Colonic mucosa (tissue), 4 donors: Measurements from ENCODE around the gene RAMP3. TPM values are rescaled to one million over a fixed set of nuclear protein-coding genes. Genes with fewer than 3 reads are reported as not detected.

Experiments
- DNase-seq: peaks from one replicate; pipeline ENCODE4 v3.0.0-alpha.2; 2020
- H3K27ac ChIP-seq: fragments of 200-600 bp; one replicate; pipeline ENCODE4 v1.8.0; 2021
- H3K27me3 ChIP-seq: fragments of 200-600 bp; one replicate; pipeline ENCODE4 v1.8.0; 2021
- H3K36me3 ChIP-seq: fragments of 200-600 bp; one replicate; pipeline ENCODE4 v1.8.0; 2021
- H3K4me1 ChIP-seq: fragments of 200-600 bp; one replicate; pipeline ENCODE4 v1.8.0; 2021; ENCODE audit warnings: mild to moderate bottlenecking
- H3K4me3 ChIP-seq: fragments of 200-600 bp; one replicate; pipeline ENCODE4 v1.8.0; 2021
- H3K9ac ChIP-seq, 2 donors: one replicate each; pipeline ENCODE4 v1.7.0; 2013; ENCODE audit warnings: control low read depth in 2 of 2, low read depth in 2 of 2, low read length in 2 of 2
- H3K9me3 ChIP-seq: fragments of 200-600 bp; one replicate; pipeline ENCODE4 v1.8.0; 2021
- intact Hi-C: fragments of 100-400 bp; cut with DNase I; formaldehyde crosslinking; loops from one replicate; pipeline ENCODE4 v1.14.1; 2022
- total RNA-seq, 2 donors: library from RNA; stranded (reverse); fragmentation: NEBNext Ultra II Directional in 1 of 2; extraction: Animal tissue kit (Norgen Biotek cat#: 25700) in 1 of 2; gene quantifications; one replicate each; pipeline ENCODE4 v1.2.1, GENCODE V29; 2021
- TF ChIP-seq, protein P1 (sequence below): fragments of 200-600 bp; IDR thresholded peaks from one replicate; pipeline ENCODE4 v1.8.0; 2022; ENCODE audit warnings: antibody characterized with exemption, mild to moderate bottlenecking
- donor health status: healthy.
- donor health status: DM: no; HTN: no; CAD: no.
- donor health status: DM: no; HTN: no; CAD: no.

The RAMP3 gene
- total RNA-seq, 2 donors from 2014 or later = 7.2 to 8.5 TPM

DNA sequence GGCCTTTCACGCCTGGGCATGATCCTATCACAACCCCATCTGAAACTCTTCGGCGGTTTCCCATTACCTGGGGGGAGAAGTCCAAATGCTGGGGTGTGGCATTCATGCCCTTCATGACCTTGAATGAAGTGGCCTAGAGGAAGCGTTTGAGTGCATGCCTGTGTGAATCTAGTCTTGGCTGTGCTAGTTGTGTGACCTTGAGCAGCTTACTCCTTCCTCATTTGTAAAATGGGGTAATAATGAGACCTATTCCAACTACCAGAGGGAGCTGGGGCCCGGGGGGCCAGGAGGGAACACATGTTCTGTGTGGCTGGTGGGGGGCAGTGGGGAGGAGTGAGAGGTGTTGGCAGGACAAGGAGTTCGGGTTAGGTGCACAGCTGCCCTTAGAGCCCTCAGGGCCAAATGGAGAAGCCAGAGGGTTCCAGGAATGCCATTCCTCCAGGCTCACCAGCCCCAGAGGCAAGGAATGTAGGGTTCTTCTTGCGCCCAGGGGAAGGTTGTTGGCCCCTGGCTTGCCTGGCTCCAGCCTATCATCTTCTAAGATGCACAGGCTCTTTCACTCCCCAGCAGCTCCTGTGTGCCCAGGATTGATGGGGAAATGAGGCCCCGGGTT lies 24.8 kb upstream of the RAMP3 start:
- Histone ChIP-seq H3K4me3 (no peak overlapping the region), H3K9me3 (no peaks in the 10 kb centered on the region), H3K36me3 (no peaks in the 10 kb centered on the region), H3K4me1 (no peaks in the 10 kb centered on the region), H3K27me3 (no peaks in the 10 kb centered on the region), H3K9ac (no peak overlapping the region), H3K27ac (no peak overlapping the region)
- TF ChIP-seq, protein P1, sequence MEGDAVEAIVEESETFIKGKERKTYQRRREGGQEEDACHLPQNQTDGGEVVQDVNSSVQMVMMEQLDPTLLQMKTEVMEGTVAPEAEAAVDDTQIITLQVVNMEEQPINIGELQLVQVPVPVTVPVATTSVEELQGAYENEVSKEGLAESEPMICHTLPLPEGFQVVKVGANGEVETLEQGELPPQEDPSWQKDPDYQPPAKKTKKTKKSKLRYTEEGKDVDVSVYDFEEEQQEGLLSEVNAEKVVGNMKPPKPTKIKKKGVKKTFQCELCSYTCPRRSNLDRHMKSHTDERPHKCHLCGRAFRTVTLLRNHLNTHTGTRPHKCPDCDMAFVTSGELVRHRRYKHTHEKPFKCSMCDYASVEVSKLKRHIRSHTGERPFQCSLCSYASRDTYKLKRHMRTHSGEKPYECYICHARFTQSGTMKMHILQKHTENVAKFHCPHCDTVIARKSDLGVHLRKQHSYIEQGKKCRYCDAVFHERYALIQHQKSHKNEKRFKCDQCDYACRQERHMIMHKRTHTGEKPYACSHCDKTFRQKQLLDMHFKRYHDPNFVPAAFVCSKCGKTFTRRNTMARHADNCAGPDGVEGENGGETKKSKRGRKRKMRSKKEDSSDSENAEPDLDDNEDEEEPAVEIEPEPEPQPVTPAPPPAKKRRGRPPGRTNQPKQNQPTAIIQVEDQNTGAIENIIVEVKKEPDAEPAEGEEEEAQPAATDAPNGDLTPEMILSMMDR = no peak
- intact Hi-C loops = loop anchor here (10.0 kb wide), 2 partner anchors 278 to 538 kb away; no protein-coding TSS in a partner anchor
- no peak for DNase-seq

DNA sequence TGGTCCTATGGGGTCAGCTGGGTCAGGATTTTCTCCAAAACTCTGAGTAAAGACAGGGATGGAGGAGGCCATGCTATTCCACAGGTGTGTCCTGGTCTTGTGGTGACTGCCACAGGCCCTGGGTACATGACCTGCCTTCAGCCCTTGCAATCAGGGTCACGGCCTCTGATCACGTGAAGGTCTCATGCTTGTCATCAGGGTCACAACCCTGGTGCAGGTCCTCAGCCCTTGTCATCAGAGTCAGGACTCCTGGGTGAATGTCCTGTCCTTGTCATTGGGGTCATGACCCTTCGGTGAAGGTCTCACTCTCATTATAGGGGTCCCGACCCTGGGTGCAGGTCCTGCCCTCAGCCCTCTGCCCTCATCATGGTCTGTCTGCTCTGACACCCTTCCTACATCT lies 24.2 kb upstream of the RAMP3 start:
- Histone ChIP-seq H3K4me1 (no peaks in the 10 kb centered on the region), H3K27ac (no peak overlapping the region), H3K4me3 (no peak overlapping the region), H3K36me3 (no peaks in the 10 kb centered on the region), H3K27me3 (no peaks in the 10 kb centered on the region), H3K9me3 (no peaks in the 10 kb centered on the region), H3K9ac (no peak overlapping the region)
- DNase-seq = no peak
- intact Hi-C loops = loop anchor here (10.0 kb wide), 2 partner anchors 279 to 539 kb away; no protein-coding TSS in a partner anchor
- TF ChIP-seq, protein P1 = no peak

DNA sequence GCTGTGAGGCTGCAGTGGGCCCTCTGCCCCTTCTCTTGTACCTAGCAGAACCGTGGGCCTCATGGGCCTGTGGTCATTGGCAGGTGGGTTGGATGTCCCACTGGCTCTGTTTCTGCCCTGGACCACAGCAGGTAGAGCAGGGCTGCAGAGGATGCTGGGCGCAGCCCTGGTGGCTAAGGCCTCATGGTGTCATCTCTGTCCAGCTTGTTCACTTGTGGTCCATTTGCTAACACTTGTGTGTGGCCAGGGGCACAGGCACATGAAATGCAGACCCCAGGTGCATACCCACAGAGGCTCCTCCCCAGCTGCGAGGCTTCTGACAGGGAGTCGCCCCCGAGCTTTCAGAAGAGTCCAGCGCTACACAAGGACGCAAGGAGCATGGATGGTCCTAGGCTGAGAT lies 23.7 kb upstream of the RAMP3 start:
- Histone ChIP-seq H3K4me3 (no peak overlapping the region), H3K9me3 (no peaks in the 10 kb centered on the region), H3K4me1 (no peaks in the 10 kb centered on the region), H3K9ac (no peak overlapping the region), H3K27me3 (no peaks in the 10 kb centered on the region), H3K36me3 (no peaks in the 10 kb centered on the region), H3K27ac (no peak overlapping the region)
- intact Hi-C loops = loop anchor here (10.0 kb wide), 2 partner anchors 279 to 539 kb away; no protein-coding TSS in a partner anchor
- TF ChIP-seq, protein P1 = no peak
- no peak for DNase-seq

DNA sequence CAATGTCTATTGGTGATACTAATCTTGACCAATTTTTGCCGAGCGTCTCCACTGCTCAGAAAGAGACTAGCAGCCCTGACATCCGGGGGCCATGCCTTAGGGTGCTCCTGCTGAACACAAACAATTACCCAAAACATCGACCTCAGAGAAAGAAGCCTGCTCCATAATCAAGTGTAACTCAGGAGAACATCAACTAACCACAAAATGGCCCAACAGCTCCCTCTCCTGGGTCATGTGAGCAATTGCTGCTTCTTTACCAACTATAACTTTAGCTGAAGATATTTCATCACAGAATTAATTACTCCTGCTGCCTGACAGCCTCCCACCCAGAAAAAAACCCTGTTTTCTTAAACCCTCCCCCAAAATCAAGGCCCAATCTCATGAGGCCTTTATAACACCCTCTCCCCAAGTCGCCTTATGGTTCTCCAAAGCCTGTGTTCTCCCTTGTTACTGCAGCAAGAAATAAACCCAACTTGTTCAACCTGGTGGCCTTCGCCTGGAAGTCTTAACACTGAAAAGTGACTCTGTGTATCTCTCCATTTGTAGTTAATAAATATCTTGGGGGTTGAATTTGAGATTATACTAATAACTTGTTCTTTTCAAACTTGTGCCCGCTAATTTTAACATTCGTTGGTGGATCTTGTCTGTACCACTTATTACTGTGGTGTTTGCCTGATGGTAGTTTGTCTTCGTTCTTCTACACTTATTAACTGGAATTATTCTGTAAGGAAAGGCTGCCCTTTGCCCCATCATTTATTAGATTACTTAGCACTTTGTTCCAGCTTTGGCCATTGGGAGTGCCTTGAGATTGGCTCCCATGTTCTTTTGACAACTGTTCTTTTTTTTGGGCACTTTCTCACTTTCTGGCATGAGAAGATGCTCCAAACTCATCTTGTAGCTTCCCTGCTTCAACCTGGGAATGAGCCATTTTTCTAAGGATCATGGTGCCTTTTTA lies 21.2 kb upstream of the RAMP3 start:
- Histone ChIP-seq H3K27ac (no peak overlapping the region), H3K4me1 (no peaks in the 10 kb centered on the region), H3K36me3 (no peaks in the 10 kb centered on the region), H3K9me3 (no peaks in the 10 kb centered on the region), H3K9ac (no peak overlapping the region), H3K27me3 (no peaks in the 10 kb centered on the region), H3K4me3 (no peak overlapping the region)
- TF ChIP-seq, protein P1 = peak; percentile 85
- intact Hi-C loops = loop anchor here (5.0 to 10.0 kb wide), 3 partner anchors 159 to 542 kb away; partner anchors contain the start of gene MYO1G
- peak; percentile 70 for DNase-seq

DNA sequence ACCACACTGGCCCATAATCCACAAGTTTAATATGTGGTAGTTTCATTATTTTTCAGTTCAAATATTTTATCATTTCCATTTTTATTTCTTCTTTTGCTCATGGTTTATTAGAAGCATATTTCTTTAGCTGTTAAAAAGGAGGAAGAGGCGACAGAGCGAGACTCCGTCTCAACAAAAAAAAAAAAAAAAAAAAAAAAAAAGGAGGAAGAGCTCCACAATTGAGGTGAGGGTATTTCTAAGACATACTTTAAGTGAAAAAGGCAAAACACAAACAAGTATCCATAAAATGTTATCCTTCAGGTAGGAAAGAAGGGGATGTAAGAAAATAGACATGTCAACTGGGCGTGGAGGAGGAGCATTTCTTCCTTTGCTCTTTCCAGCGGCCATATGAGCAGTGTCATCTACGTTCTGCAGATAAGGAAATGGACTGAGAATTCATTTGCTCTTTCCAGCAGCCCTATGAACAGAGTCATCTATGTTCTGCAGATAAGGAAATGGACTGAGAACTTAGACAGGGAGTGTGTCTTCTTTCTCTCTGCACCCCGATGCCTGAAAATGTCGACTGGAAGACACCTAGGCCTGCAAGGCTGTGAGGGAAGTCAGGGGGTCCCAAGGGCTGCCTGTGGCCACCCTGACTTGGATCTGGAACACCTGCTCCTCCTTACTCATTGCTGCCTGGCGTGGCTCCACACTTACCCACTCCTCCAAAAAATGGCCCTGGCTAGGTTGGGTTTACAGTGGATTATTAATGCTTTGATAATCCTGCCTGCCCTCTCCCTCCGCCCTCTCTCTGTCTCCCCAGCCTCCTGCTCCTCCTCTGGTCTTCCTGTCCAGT lies 18.9 kb upstream of the RAMP3 start:
- no peak overlapping the region for H3K27ac ChIP-seq
- no peaks in the 10 kb centered on the region for H3K27me3 ChIP-seq

More for the DNA sequence above, 18.9 kb upstream of the RAMP3 start:
- no peaks in the 10 kb centered on the region for H3K4me1 ChIP-seq
- H3K9ac ChIP-seq = no peak overlapping the region
- no peak overlapping the region for H3K4me3 ChIP-seq
- intact Hi-C loops = loop anchor here (5.0 to 10.0 kb wide), 3 partner anchors 161 to 544 kb away; partner anchors contain the start of gene MYO1G
- TF ChIP-seq, protein P1 = no peak
- no peaks in the 10 kb centered on the region for H3K9me3 ChIP-seq
- H3K36me3 ChIP-seq = no peaks in the 10 kb centered on the region
- DNase-seq = no peak
